Measurements from ENCODE around the gene STMN3.
"Not testable (repeated sequence)": the region's sequence is repeated elsewhere in the genome, so short reads cannot be mapped to it uniquely, and the experiment has no call there.

The STMN3 gene

GRCh38 chr20:63628246-63628975, 24.8 kb downstream of the STMN3 start:
- peak; percentile 74 to 77 for DNase-seq

GRCh38 chr20:63627751-63628245, 25.4 kb downstream of the STMN3 start:
- DNase-seq, result no peak

GRCh38 chr20:63627129-63627750, 26.0 kb downstream of the STMN3 start:
- DNase-seq, result peak; percentile 94 to 95

- DNase-seq, result peak; percentile 71 to 77
Observed at GRCh38 chr20:63626424-63627128, 26.6 kb downstream of the STMN3 start, which contains the start of gene GMEB2. Gene GMEB2 (minus strand): TSS chr20:63627101. CDS start chr20:63619397, 7,704 bp downstream.

- peak in 1 of 2 donors; percentile 46 for DNase-seq
Observed at GRCh38 chr20:63625771-63626423, 27.3 kb downstream of the STMN3 start.

- no peak for DNase-seq
Observed at GRCh38 chr20:63624486-63624885, 28.7 kb downstream of the STMN3 start.

- no peak for DNase-seq
Observed at GRCh38 chr20:63622732-63623131, 30.5 kb downstream of the STMN3 start.

GRCh38 chr20:63622096-63622495, 31.1 kb downstream of the STMN3 start:
- DNase-seq, result no peak

GRCh38 chr20:63620991-63621390, 32.2 kb downstream of the STMN3 start:
- DNase-seq, result no peak

GRCh38 chr20:63619505-63619904, 33.7 kb downstream of the STMN3 start:
- DNase-seq, result no peak

GRCh38 chr20:63619086-63619485, 34.1 kb downstream of the STMN3 start:
- no peak for DNase-seq

- DNase-seq, result no peak
Observed at GRCh38 chr20:63618291-63618980, 34.8 kb downstream of the STMN3 start.

GRCh38 chr20:63617876-63618265, 35.4 kb downstream of the STMN3 start:
- DNase-seq, result no peak

GRCh38 chr20:63617092-63617875, 35.9 kb downstream of the STMN3 start:
- DNase-seq, result no peak

GRCh38 chr20:63613863-63614594, 39.2 kb downstream of the STMN3 start:
- not testable (repeated sequence) for DNase-seq

GRCh38 chr20:63612276-63612931, 40.8 kb downstream of the STMN3 start:
- no peak for DNase-seq

GRCh38 chr20:63611646-63612045, 41.6 kb downstream of the STMN3 start:
- DNase-seq, result no peak

GRCh38 chr20:63610581-63611435, 42.4 kb downstream of the STMN3 start:
- DNase-seq, result no peak

- no peak for DNase-seq
Observed at GRCh38 chr20:63606686-63607085, 46.5 kb downstream of the STMN3 start.

Measured in stimulated activated CD4-positive, alpha-beta T cell treated with anti-CD3 and anti-CD28 coated beads, Interleukin-2, amount 100 ng/mL, for 24 hours (primary cell).